Activated CD4-positive, alpha-beta T cell treated with anti-CD3 and anti-CD28 coated beads for 24 hours (primary cell): ENCODE measurements around the gene CENATAC.
A peak's percentile ranks its signal among the peaks of the same experiment; 100 is the strongest.
"Not testable (repeated sequence)": the region's sequence is repeated elsewhere in the genome, so short reads cannot be mapped to it uniquely, and the experiment has no call there.

Source experiments
- DNase-seq, 2 donors: peaks; one replicate each; pipeline ENCODE4 v3.0.0-alpha.2; 2020; ENCODE audit warnings: low read depth in 2 of 2

Gene CENATAC

DNA sequence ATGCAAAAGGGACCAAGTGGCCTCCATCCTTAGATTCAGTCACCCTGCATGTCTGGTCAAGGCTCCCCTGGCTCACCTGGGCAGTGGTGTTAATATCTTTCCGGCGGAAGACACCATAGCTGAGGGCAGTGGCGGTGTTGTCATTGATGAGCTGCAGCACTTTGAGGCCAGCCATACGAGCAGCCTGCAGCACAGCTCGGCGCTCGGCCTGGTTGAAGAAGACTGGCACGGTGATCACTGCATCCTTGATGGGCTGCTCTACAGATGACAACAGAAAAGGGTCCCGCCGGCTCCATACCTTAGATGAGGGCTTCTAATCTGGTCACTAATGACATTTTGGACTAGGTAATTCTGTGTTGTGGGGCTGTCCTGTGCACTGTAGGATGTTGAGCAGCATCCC is 56.5 kb downstream of the CENATAC start:
- DNase-seq = no peak

DNA sequence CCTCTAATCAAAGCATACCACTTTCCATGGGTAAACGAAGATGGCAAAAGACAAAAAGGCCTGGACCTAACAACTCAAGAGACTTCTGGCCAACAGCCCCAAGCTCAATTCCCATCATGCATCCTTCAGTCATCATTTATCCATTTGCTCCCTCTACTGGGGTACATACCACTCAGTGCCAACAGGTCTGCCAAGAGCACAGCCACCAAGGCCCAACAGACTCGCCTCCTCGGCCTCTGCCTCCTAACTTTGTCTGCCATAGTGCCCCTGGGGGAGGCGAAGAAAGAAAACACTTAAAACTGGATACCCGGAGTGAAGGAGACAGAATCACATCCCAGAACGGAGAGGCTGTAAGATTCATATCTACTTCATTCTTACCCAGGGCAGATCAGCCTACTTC is 58.0 kb downstream of the CENATAC start:
- no peak for DNase-seq

- DNase-seq = peak in 1 of 2 donors; percentile 23
These were observed 58.6 kb downstream of the CENATAC start for GRCh38 chr11:119056421-119056999.

DNA sequence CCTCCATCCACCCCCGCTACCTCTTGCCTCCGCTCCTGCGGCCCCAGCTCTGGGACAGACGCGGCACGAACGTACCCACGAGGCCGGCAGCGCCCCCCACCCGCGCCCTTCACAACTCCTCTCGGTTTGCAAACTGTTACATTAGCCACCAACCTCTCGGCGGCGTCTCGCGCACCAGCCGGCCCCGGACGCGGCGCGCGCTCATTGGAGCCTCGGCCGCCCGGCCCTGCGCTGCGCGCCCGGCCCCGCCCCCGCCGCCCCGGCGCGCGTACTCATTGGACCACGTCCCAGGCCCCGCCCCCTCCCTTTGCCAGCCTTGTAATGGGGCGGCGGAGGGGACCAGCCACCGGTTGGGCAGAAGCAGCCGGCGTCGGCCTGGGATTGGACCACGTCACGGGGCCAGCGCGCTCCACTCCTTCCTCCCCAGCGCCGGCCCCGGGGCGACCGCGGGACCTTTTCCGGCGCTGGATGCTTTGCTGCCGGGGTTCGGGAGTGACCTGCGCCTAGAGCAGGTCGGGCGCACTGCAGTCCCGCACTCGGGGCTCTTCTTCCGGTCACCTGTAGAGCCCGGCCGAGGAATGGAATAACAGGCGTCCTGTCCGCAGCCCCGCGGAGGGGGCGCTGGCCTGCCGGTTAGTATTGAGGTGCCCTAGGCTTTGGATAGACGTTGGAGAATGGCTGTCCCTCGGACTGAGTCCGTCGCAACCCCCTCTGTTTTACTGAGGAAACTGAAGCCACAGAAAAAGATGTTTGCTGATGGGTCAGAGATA is 59.2 kb downstream of the CENATAC start, which contains the start of gene HYOU1:
Gene HYOU1, minus strand, starts transcription at position 206 of the 770 bp plus-strand sequence. CDS start 1,045 bp downstream, outside the sequence.
- peak; percentile 99 for DNase-seq

DNA sequence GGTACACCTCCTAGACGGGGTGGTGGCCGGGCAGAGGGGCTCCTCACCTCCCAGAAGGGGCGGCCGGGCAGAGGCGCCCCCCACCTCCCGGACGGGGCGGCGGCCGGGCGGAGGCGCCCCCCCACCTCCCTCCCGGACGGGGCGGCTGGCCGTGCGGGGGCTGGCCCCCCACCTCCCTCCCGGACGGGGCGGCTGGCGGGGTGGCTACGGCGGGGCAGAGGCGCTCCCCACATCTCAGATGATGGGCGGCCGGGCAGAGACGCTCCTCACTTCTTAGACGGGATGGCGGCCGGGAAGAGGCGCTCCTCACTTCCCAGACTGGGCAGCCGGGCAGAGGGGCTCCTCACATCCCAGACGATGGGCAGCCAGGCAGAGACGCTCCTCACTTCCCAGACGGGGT is 61.2 kb downstream of the CENATAC start:
- not testable (repeated sequence) for DNase-seq

DNA sequence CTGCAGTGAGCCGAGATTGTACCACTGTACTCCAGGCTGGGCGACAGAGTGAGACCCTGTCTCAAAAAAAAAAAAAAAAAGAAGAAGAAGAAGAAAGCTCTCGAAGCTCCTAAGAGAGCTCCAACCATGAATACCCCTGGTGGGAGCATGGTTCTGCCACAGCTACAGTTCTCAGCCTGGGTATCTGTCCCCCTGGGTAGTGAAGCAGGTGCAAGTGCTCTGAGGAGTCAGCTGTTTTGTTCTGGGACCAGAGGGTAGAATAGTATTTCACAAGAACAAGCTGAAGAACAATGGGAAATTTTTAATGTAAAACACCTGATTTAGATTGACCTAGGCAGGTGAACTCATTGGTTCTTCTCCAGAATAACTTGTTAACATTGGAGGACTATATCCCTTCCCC is 63.3 kb downstream of the CENATAC start:
- DNase-seq = no peak

DNA sequence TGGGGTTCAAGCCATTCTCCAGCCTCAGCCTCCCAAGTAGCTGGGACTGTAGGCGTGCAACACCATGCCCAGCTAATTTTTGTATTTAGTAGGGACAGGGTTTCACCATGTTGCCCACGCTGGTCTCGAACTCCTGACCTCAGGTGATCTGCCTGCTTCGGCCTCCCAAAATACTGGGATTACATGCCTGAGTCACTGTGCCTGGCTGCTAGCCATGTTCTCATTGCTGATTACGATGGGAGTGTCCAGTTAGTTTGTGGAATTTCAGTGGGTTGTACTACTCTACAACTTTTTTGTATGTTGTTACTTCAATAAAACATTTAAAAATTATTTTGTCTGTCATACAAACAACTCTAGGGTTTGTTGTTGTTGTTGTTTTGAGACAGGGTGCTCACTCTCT is 64.8 kb downstream of the CENATAC start:
- no peak for DNase-seq

GRCh38 chr11:119065369-119065768 is 67.4 kb downstream of the CENATAC start:
- DNase-seq = no peak
